GM21360 (cell line): ENCODE data around the gene ARL2.

Source experiments
- ATAC-seq: cut with Tn5 transposase; IDR thresholded peaks from one replicate; pipeline ENCODE4 v1.9.1; 2021; ENCODE audit warnings: mild to moderate bottlenecking, moderate library complexity; ENCODE audit not compliant: unreplicated experiment

Gene ARL2

GRCh38 chr11:65045061-65045460, 31.1 kb downstream of the ARL2 start:
- ATAC-seq, result no peak

- no peak for ATAC-seq
Measured at GRCh38 chr11:65045728-65046127, 31.8 kb downstream of the ARL2 start.

DNA sequence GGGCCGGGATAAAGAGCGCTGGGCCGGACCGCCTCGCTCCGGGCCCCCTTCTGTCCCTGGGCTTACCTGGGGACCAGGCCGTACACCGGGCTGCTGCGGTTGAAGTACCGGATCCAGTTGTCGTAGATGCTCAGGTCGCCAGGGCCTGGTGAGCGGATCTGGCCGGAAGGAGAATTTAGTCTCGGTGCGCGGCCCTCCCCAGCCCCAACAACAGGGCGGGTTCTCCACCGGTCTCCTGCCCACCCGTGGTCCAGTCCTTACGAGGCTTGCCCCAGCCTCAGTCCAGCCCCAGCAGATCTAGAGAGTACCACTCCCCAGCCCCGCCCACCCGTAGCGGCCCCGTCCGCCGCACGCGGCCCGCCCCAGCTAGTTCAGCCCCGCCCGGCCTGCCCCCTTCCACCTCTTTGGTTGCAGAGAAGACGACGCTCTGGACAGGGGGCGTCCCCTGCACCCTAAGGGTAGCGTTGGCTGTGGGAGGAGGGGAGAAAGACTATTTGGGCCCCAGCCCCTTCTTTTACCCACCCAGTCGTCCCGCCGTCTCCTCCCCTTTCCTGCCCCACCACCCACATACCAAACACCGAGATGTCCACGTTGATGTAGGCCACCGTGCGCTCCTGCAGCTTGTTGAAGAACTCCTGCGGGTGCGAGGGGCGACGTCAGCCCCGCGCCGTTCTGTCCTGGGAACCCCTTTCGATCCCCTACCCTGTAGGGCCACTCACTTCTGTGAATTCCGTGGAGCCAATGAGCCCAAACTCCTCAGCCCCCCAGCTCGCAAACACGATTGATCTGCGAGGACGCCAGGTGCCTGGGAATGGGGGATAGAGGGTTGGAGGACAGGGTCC, 33.8 kb downstream of the ARL2 start:
- ATAC-seq, result no peak

DNA sequence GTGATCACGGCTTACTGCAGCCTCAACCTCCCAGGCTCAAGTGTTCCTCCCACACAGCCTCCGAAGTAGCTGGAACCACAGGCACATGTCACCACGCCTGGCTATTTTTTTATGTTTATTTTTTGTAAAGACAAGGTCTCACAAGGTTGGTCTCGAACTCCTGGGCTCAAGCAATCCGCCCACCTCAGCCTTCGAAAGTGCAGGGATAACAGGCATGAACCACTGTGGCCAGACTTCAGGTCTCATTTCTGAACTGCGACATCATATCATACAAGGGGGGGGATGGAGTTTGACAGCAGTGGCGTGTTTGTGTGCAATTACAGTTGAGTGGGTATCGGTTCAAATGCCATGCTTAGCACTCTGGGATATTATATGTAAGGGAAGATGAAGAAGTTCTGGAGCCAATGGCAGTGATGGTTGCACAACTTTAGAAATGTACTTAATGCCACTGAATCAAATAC, 37.5 kb downstream of the ARL2 start:
- ATAC-seq, result no peak

GRCh38 chr11:65053827-65054508, 40.0 kb downstream of the ARL2 start:
- ATAC-seq, result no peak

DNA sequence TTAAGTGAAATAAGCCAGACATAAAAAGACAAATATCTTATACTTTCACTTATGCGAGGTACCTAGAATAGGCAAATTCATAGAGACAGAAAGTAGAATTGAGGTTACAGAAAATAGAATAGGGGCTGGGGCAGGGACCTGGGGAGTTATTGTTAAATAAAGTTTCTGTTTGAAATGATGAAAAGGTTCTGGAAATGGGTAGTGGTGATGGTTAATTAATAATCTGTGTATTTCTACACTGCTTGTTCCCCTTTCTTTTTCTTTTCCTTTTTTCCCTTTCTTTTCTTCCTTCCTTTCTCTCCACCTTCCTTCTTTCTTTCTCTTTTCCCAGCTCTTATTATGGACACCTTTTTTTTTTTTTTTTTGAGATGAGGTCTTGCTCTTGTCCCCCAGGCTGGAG, 41.6 kb downstream of the ARL2 start:
- ATAC-seq, result no peak

- ATAC-seq, result no peak
Measured at GRCh38 chr11:65056999-65057398, 43.0 kb downstream of the ARL2 start.

- no peak for ATAC-seq
Measured at GRCh38 chr11:65057526-65057925, 43.6 kb downstream of the ARL2 start.

- ATAC-seq, result no peak
Measured at GRCh38 chr11:65058012-65058411, 44.1 kb downstream of the ARL2 start.

DNA sequence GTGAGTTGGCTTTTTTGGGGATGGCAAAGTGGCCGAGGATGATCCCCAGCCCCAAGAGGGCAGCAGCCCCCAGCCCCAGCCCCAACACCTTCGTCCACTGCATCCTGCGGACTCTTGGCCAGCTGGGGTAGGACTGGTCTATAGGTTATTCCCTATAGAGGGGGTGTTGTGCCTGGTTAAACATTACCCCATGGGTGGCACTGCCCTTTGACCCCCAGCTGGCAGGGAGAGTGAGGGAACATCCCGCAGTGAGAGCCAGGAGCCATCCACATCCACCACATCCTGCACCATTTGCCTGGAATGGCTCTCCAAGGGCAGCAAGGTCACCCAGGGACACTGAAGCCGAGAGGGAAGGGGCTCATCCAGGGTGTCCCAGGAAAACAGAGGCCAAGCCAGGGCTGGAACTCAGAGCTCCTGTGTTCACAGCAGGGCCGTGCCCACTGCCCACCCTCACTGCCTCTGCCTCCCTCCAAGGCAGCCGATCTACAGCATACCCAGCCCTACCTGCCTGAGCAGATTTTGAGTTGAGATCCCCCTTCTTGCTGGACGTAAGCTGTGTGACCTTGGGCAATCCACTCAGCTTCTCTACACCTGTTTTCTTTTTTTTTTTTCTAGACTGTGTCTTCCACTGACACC, 44.6 kb downstream of the ARL2 start, which contains the start of gene NAALADL1:
Gene NAALADL1 (minus strand): TSS at position 135 of the 636 bp plus-strand sequence. CDS start 32 bp downstream, at position 103.
- no peak for ATAC-seq

GRCh38 chr11:65059523-65059922, 45.6 kb downstream of the ARL2 start:
- ATAC-seq, result no peak

- no peak for ATAC-seq
Measured at GRCh38 chr11:65059959-65060824, 46.2 kb downstream of the ARL2 start.

DNA sequence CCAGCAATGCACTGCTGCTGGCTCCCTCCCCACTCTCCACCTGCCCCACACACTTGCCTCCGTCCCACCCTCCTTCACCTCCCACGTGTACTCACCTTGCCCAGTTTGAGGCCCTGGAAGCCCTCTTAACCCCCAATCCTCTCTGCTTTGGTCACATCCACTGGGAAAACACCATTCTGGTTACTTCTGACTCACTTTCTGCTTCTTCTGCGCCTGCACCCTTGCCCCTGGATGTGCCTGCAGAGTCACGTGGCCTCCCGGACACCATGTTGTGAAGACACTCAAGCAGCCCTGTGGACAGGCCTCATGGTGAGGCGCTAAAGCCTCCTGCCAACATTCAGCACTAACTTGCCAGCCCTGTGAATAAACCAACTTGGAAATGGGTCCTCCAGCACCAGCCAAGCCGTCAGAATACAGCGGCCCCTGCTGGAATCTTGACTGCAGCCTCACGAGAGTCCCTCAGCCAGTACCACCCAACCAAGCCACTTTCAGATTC, 47.0 kb downstream of the ARL2 start:
- ATAC-seq, result no peak

GRCh38 chr11:65063532-65063931, 49.6 kb downstream of the ARL2 start:
- no peak for ATAC-seq

DNA sequence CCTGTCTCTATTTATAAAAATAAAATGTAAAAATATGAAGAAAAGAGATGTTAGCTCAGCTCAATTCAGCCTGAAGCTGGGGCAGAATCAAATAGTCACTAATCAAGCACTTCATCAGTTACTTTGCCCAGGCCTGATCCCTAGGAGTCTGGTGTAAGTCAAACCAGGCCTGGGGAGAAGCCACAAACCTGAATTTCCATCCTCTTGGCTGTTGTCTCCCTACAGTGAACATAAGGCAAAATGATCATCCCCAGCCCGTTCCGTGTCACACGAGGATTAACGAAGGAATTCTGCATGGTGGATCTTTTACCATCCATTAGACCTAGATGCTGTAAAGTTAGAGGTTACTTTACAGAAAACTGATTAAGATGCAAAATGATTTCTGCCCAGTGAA, 50.9 kb downstream of the ARL2 start:
- no peak for ATAC-seq

DNA sequence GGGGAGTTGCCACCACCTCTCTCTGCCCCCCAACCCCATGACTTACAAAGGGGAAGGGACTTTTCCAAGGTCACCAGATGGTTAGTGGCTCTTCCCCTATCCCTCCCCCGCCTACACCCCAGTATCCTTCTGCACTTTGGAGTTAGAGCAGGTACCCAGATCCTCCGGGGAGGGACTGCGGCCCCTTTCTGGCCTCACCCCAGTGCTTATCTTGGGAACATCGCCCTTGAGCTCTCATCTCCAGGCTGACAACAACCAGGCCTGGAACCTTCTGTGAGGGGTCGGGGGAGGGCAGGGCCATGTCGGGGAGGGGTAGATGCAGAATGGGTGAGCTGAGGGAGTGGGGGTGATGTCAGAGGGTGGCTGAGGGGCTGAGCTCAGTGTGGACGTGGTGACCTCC, 51.9 kb downstream of the ARL2 start:
- ATAC-seq, result no peak

GRCh38 chr11:65066315-65066714, 52.4 kb downstream of the ARL2 start:
- no peak for ATAC-seq

GRCh38 chr11:65066805-65067291, 52.9 kb downstream of the ARL2 start:
- no peak for ATAC-seq

DNA sequence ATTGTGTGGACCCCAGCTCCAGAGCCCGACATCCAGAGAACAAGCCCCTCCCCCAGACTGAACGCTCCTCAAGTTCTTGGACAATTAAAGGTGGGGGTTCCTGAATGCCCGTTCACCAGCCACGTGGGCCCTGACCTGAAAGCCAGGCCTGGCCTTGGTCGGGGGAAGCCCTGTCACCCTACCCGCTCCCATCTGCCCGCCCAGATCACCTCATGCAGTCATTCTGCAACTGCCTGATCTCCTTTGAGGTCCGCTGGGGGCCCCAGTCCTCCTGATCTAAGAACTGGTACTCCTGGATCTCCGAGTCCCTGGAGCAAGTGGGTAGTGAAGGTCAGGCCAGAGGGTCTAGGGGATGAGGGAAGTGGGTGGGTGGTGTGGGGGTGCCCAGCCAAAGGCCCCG, 53.5 kb downstream of the ARL2 start:
- ATAC-seq, result no peak

DNA sequence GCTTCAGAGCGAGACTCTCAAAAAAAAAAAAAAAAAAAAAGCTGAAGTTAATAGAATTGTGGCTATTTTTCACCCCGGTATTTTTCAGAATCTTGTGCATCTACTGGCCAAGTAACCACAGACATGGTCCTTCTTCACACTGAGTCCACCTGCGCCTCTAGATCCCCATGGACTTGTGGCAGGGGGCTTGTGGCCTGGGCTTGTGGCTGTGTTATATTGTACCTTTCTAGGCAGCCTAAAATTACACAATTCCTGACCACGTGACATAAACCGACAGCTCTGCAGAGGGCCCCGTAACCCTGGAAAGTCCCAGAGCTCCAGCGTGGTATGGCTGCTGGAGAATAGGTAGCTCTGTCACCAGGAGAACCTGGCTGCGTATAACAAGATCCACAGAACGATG, 55.3 kb downstream of the ARL2 start:
- no peak for ATAC-seq
